Superior temporal gyrus (tissue), 1 donor: ENCODE data around the gene PDLIM1.
A peak's percentile ranks its signal among the peaks of the same experiment; 100 is the strongest.
"Not testable (repeated sequence)": the region's sequence is repeated elsewhere in the genome, so short reads cannot be mapped to it uniquely, and the experiment has no call there.

ENCODE experiments used
- DNase-seq: peaks from one replicate; pipeline ENCODE4 v3.0.0-alpha.2; 2016; ENCODE audit errors: extremely low spot score

Gene PDLIM1

GRCh38 chr10:95242581-95243317 is 48.1 kb downstream of the PDLIM1 start:
- peak; percentile 72 for DNase-seq

- DNase-seq, result no peak
These were observed 49.3 kb downstream of the PDLIM1 start for GRCh38 chr10:95241533-95241932.

- DNase-seq, result no peak
These were observed 50.0 kb downstream of the PDLIM1 start for GRCh38 chr10:95240811-95241210.

GRCh38 chr10:95240096-95240495 is 50.7 kb downstream of the PDLIM1 start:
- not testable (repeated sequence) for DNase-seq

GRCh38 chr10:95237376-95238170 is 53.2 kb downstream of the PDLIM1 start:
- DNase-seq, result no peak

GRCh38 chr10:95236068-95236903 is 54.5 kb downstream of the PDLIM1 start:
- DNase-seq, result no peak

- DNase-seq, result no peak
These were observed 55.1 kb downstream of the PDLIM1 start for GRCh38 chr10:95235676-95236067.

- DNase-seq, result no peak
These were observed 55.9 kb downstream of the PDLIM1 start for GRCh38 chr10:95234951-95235350.

GRCh38 chr10:95233377-95234034 is 57.3 kb downstream of the PDLIM1 start:
- DNase-seq, result no peak

- not testable (repeated sequence) for DNase-seq
These were observed 59.9 kb downstream of the PDLIM1 start for GRCh38 chr10:95230677-95231586.

GRCh38 chr10:95229724-95230627 is 60.8 kb downstream of the PDLIM1 start:
- DNase-seq, result no peak

GRCh38 chr10:95228934-95229723 is 61.7 kb downstream of the PDLIM1 start:
- not testable (repeated sequence) for DNase-seq

- DNase-seq, result no peak
These were observed 65.7 kb downstream of the PDLIM1 start for GRCh38 chr10:95225136-95225535.

GRCh38 chr10:95221124-95221523 is 69.7 kb downstream of the PDLIM1 start:
- no peak for DNase-seq

GRCh38 chr10:95220539-95220938 is 70.3 kb downstream of the PDLIM1 start:
- DNase-seq, result no peak

- no peak for DNase-seq
These were observed 73.3 kb downstream of the PDLIM1 start for GRCh38 chr10:95217476-95217875.

GRCh38 chr10:95214793-95215192 is 76.0 kb downstream of the PDLIM1 start:
- DNase-seq, result no peak

GRCh38 chr10:95214369-95214768 is 76.4 kb downstream of the PDLIM1 start:
- no peak for DNase-seq
